Measurements from ENCODE around the gene GASK1B.

GASK1B gene

GRCh38 chr4:158209825-158210807, 37.3 kb upstream of the GASK1B start, which contains the start of gene TMEM144:
Gene TMEM144, plus strand, starts transcription at chr4:158210486. Its CDS starts 2,182 bp downstream, at chr4:158212668.
- ChIA-PET CTCF (interaction anchor here (1.0 kb wide), 1 partner anchor 29 kb away, joined by 3 read pairs; no protein-coding TSS in a partner anchor), POLR2A (no interaction called here)
- peak; percentile 84 to 95 (median 92) for DNase-seq
- H3K4me3 ChIP-seq (ENCODE audit: control insufficient read depth in 1 of 7, extremely low read depth in 1 of 7, insufficient read depth in 4 of 7, low read depth in 2 of 7, low read length in 6 of 7): peak within 1 kb of the TSS; percentile 39 to 85 (median 68)
- peaks cover 0 to 13% (median 3%) of the 10 kb centered on the region in 4 experiments for H3K36me3 ChIP-seq (ENCODE audit: control insufficient read depth in 4 of 4, insufficient read depth in 4 of 4, low read length in 3 of 4)
- no peaks in the 10 kb centered on the region for H3K27me3 ChIP-seq (replicated peaks in 2 of 5; ENCODE audit: control insufficient read depth in 4 of 5, insufficient read depth in 5 of 5, low read length in 4 of 5)
- WGBS (ENCODE audit: insufficient coverage): 11% methylated on average over 26 of the region's 34 CpGs
- H3K9me3 ChIP-seq (ENCODE audit: control extremely low read depth in 1 of 5, control insufficient read depth in 4 of 5, insufficient read depth in 2 of 5, low read depth in 1 of 5, low read length in 4 of 5): no peaks in the 10 kb centered on the region
- peaks cover 11 to 37% (median 21%) of the 10 kb centered on the region in 4 experiments for H3K4me1 ChIP-seq (ENCODE audit: control extremely low read depth in 1 of 4, control insufficient read depth in 4 of 4, insufficient read depth in 4 of 4, low read length in 3 of 4)
- peak within 1 kb of the TSS; percentile 84 to 92 for H3K27ac ChIP-seq (ENCODE audit: insufficient read depth in 1 of 2, low read depth in 1 of 2, low read length in 2 of 2, poor library complexity in 1 of 2, severe bottlenecking in 2 of 2)

- Histone ChIP-seq H3K4me1 (ENCODE audit: control extremely low read depth in 1 of 4, control insufficient read depth in 4 of 4, insufficient read depth in 4 of 4, low read length in 3 of 4) (peaks cover 11 to 37% (median 21%) of the 10 kb centered on the region in 4 experiments), H3K9me3 (ENCODE audit: control extremely low read depth in 1 of 5, control insufficient read depth in 4 of 5, insufficient read depth in 2 of 5, low read depth in 1 of 5, low read length in 4 of 5) (no peaks in the 10 kb centered on the region), H3K4me3 (ENCODE audit: control insufficient read depth in 1 of 7, extremely low read depth in 1 of 7, insufficient read depth in 4 of 7, low read depth in 2 of 7, low read length in 6 of 7) (peak overlapping the region in 1 of 7 experiments; percentile 4), H3K27me3 (replicated peaks in 2 of 5; ENCODE audit: control insufficient read depth in 4 of 5, insufficient read depth in 5 of 5, low read length in 4 of 5) (no peaks in the 10 kb centered on the region), H3K36me3 (ENCODE audit: control insufficient read depth in 4 of 4, insufficient read depth in 4 of 4, low read length in 3 of 4) (peaks cover 0 to 11% (median 2%) of the 10 kb centered on the region in 4 experiments), H3K27ac (ENCODE audit: insufficient read depth in 1 of 2, low read depth in 1 of 2, low read length in 2 of 2, poor library complexity in 1 of 2, severe bottlenecking in 2 of 2) (peak overlapping the region in 1 of 2 experiments; percentile 92)
- DNase-seq: peak; percentile 60 to 93 (median 86)
- WGBS (ENCODE audit: insufficient coverage): 0% methylated on average over 1 of the region's 5 CpGs
- CTCF ChIA-PET: interaction anchor here (0.7 to 2.5 kb wide), 4 partner anchors 11 to 43 kb away, joined by 3 to 20 read pairs (median 6); no protein-coding TSS in a partner anchor
- POLR2A ChIA-PET: no interaction called here
Observed at GRCh38 chr4:158208963-158209640, 36.3 kb upstream of the GASK1B start.

DNA sequence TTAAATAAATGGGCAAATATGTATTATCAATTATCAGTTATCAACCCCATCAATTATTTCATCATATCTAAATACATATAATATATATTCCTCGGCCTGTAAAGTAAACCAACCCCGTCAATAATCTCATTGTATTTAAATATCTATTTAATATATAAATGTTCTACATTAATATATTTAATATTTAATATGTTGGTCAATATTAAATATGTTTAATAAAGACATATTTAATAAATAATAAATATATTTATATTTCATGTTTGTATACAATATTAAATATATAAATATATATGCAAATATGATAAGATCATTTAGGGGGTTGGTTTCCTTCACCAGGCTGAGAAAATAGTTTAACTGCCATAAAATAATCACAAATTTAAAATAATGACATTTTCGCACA, 31.1 kb upstream of the GASK1B start:
- ChIA-PET POLR2A (no interaction called here), CTCF (interaction anchor here (0.9 to 1.5 kb wide), 3 partner anchors 8 to 70 kb away, joined by 3 to 7 read pairs (median 3); no protein-coding TSS in a partner anchor)
- no CpG with 5 or more reads among the region's 3 CpGs for WGBS (ENCODE audit: insufficient coverage)
- no peaks in the 10 kb centered on the region for H3K9me3 ChIP-seq (ENCODE audit: control extremely low read depth in 1 of 5, control insufficient read depth in 4 of 5, insufficient read depth in 2 of 5, low read depth in 1 of 5, low read length in 4 of 5)
- no peak overlapping the region for H3K4me3 ChIP-seq (ENCODE audit: control insufficient read depth in 1 of 7, extremely low read depth in 1 of 7, insufficient read depth in 4 of 7, low read depth in 2 of 7, low read length in 6 of 7)
- no peak for DNase-seq
- no peaks in the 10 kb centered on the region for H3K27me3 ChIP-seq (replicated peaks in 2 of 5; ENCODE audit: control insufficient read depth in 4 of 5, insufficient read depth in 5 of 5, low read length in 4 of 5)
- H3K27ac ChIP-seq (ENCODE audit: insufficient read depth in 1 of 2, low read depth in 1 of 2, low read length in 2 of 2, poor library complexity in 1 of 2, severe bottlenecking in 2 of 2): no peak overlapping the region
- H3K4me1 ChIP-seq (ENCODE audit: control extremely low read depth in 1 of 4, control insufficient read depth in 4 of 4, insufficient read depth in 4 of 4, low read length in 3 of 4): peaks cover 2 to 30% (median 12%) of the 10 kb centered on the region in 4 experiments
- H3K36me3 ChIP-seq (ENCODE audit: control insufficient read depth in 4 of 4, insufficient read depth in 4 of 4, low read length in 3 of 4): no peaks in the 10 kb centered on the region

- Histone ChIP-seq H3K9me3 (ENCODE audit: control extremely low read depth in 1 of 5, control insufficient read depth in 4 of 5, insufficient read depth in 2 of 5, low read depth in 1 of 5, low read length in 4 of 5) (no peaks in the 10 kb centered on the region), H3K36me3 (ENCODE audit: control insufficient read depth in 4 of 4, insufficient read depth in 4 of 4, low read length in 3 of 4) (no peaks in the 10 kb centered on the region), H3K27ac (ENCODE audit: insufficient read depth in 1 of 2, low read depth in 1 of 2, low read length in 2 of 2, poor library complexity in 1 of 2, severe bottlenecking in 2 of 2) (no peak overlapping the region), H3K27me3 (replicated peaks in 2 of 5; ENCODE audit: control insufficient read depth in 4 of 5, insufficient read depth in 5 of 5, low read length in 4 of 5) (no peaks in the 10 kb centered on the region), H3K4me3 (ENCODE audit: control insufficient read depth in 1 of 7, extremely low read depth in 1 of 7, insufficient read depth in 4 of 7, low read depth in 2 of 7, low read length in 6 of 7) (no peak overlapping the region), H3K4me1 (ENCODE audit: control extremely low read depth in 1 of 4, control insufficient read depth in 4 of 4, insufficient read depth in 4 of 4, low read length in 3 of 4) (peaks cover 0 to 25% (median 9%) of the 10 kb centered on the region in 4 experiments)
- peak in 1 of 3 donors; percentile 43 for DNase-seq
- no CpG with 5 or more reads among the region's 2 CpGs for WGBS (ENCODE audit: insufficient coverage)
- ChIA-PET CTCF (interaction anchor here (1.9 kb wide), 1 partner anchor 10 kb away, joined by 16 read pairs; no protein-coding TSS in a partner anchor), POLR2A (no interaction called here)
Observed at GRCh38 chr4:158203436-158203835, 30.6 kb upstream of the GASK1B start.

DNA sequence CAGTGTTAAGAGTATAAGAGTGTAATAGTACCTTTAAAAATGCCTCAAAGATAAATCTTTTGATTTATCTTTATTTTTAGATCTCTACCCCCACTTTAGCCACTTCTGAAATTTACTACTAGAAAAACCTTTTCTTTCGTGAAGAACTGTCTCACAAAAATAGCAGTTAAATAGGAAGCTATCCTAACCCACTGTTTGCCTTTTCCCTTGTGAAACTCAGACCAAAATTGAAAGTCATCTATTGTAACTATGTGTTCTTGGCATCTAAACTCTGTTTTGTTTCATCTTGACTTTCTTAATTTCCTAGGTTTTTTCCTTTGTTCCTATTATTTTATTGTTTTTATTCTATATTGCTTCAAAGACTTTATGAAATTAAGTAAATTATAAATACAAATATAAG, 29.7 kb upstream of the GASK1B start:
- 11% methylated on average over 1 of the region's 1 CpG for WGBS (ENCODE audit: insufficient coverage)
- no peaks in the 10 kb centered on the region for H3K36me3 ChIP-seq (ENCODE audit: control insufficient read depth in 4 of 4, insufficient read depth in 4 of 4, low read length in 3 of 4)
- CTCF ChIA-PET: interaction anchor here (0.8 to 1.9 kb wide), 6 partner anchors 9 to 52 kb away, joined by 3 to 16 read pairs (median 3); no protein-coding TSS in a partner anchor
- no peaks in the 10 kb centered on the region for H3K9me3 ChIP-seq (ENCODE audit: control extremely low read depth in 1 of 5, control insufficient read depth in 4 of 5, insufficient read depth in 2 of 5, low read depth in 1 of 5, low read length in 4 of 5)
- no peaks in the 10 kb centered on the region for H3K27me3 ChIP-seq (replicated peaks in 2 of 5; ENCODE audit: control insufficient read depth in 4 of 5, insufficient read depth in 5 of 5, low read length in 4 of 5)
- H3K4me1 ChIP-seq (ENCODE audit: control extremely low read depth in 1 of 4, control insufficient read depth in 4 of 4, insufficient read depth in 4 of 4, low read length in 3 of 4): peaks cover 0 to 18% (median 9%) of the 10 kb centered on the region in 4 experiments
- peak in 1 of 3 donors; percentile 28 for DNase-seq
- no peak overlapping the region for H3K4me3 ChIP-seq (ENCODE audit: control insufficient read depth in 1 of 7, extremely low read depth in 1 of 7, insufficient read depth in 4 of 7, low read depth in 2 of 7, low read length in 6 of 7)
- H3K27ac ChIP-seq (ENCODE audit: insufficient read depth in 1 of 2, low read depth in 1 of 2, low read length in 2 of 2, poor library complexity in 1 of 2, severe bottlenecking in 2 of 2): no peak overlapping the region
- POLR2A ChIA-PET: no interaction called here

- DNase-seq: peak in 2 of 3 donors; percentile 44 to 54
- no peaks in the 10 kb centered on the region for H3K27me3 ChIP-seq (replicated peaks in 2 of 5; ENCODE audit: control insufficient read depth in 4 of 5, insufficient read depth in 5 of 5, low read length in 4 of 5)
- no peaks in the 10 kb centered on the region for H3K9me3 ChIP-seq (ENCODE audit: control extremely low read depth in 1 of 5, control insufficient read depth in 4 of 5, insufficient read depth in 2 of 5, low read depth in 1 of 5, low read length in 4 of 5)
- H3K4me1 ChIP-seq (ENCODE audit: control extremely low read depth in 1 of 4, control insufficient read depth in 4 of 4, insufficient read depth in 4 of 4, low read length in 3 of 4): peaks cover 0 to 18% (median 9%) of the 10 kb centered on the region in 4 experiments
- H3K36me3 ChIP-seq (ENCODE audit: control insufficient read depth in 4 of 4, insufficient read depth in 4 of 4, low read length in 3 of 4): no peaks in the 10 kb centered on the region
- ChIA-PET POLR2A (interaction anchor here (0.7 kb wide), 1 partner anchor 1430 kb away, joined by 5 read pairs; no protein-coding TSS in a partner anchor), CTCF (interaction anchor here (0.9 to 1.9 kb wide), 7 partner anchors 9 to 53 kb away, joined by 3 to 16 read pairs (median 3); no protein-coding TSS in a partner anchor)
- H3K4me3 ChIP-seq (ENCODE audit: control insufficient read depth in 1 of 7, extremely low read depth in 1 of 7, insufficient read depth in 4 of 7, low read depth in 2 of 7, low read length in 6 of 7): no peak overlapping the region
- H3K27ac ChIP-seq (ENCODE audit: insufficient read depth in 1 of 2, low read depth in 1 of 2, low read length in 2 of 2, poor library complexity in 1 of 2, severe bottlenecking in 2 of 2): no peak overlapping the region
Observed at GRCh38 chr4:158201876-158202275, 29.1 kb upstream of the GASK1B start.

All from common myeloid progenitor, CD34-positive (primary cell).